Testis (tissue), 2 donors: ENCODE measurements around the gene BIN1.

ENCODE experiments used
- CTCF ChIP-seq, 3 experiments: fragments of 450-650 bp in 2 of 3; fragments of 200-600 bp in 1 of 3; sonication (generic) in 1 of 3; IDR thresholded peaks; one replicate each; pipeline ENCODE4 v1.5.1; 2016 to 2019; ENCODE audit warnings: antibody characterized with exemption in 3 of 3, mild to moderate bottlenecking in 2 of 3, moderate library complexity in 1 of 3
- POLR2A ChIP-seq: fragments of 450-650 bp; IDR thresholded peaks from one replicate; pipeline ENCODE4 v1.6.1; 2017; ENCODE audit warnings: antibody characterized with exemption, mild to moderate bottlenecking, moderate library complexity

GRCh38 chr2:127069536-127069935 lies 37.4 kb downstream of the BIN1 start:
- no peak for TF ChIP-seq CTCF (IDR thresholded peaks at IDR 0.05)
- TF ChIP-seq POLR2A: no peak
